H9 (cell line): ENCODE results near the gene CASP5. TPM values are rescaled to one million over a fixed set of nuclear protein-coding genes. Genes with fewer than 3 reads are reported as not detected.

Experiments
- DNase-seq: peaks from one replicate; pipeline ENCODE4 v3.0.0-alpha.2; 2017
- H2AFZ ChIP-seq: one replicate; pipeline ENCODE4 v1.6.1; 2013; ENCODE audit warnings: mild to moderate bottlenecking, low read length, control low read depth, moderate library complexity
- H2AK5ac ChIP-seq: 2 replicates; pipeline ENCODE4 v1.6.1; 2013; ENCODE audit warnings: low read length, control low read depth, mixed read lengths; ENCODE audit not compliant: insufficient read length
- H2BK120ac ChIP-seq: one replicate; pipeline ENCODE4 v1.6.1; 2013; ENCODE audit warnings: low read depth, mild to moderate bottlenecking, low read length, control low read depth, inconsistent platforms; ENCODE audit not compliant: poor library complexity, severe bottlenecking
- H2BK12ac ChIP-seq: 2 replicates; pipeline ENCODE4 v1.6.1; 2013; ENCODE audit warnings: low read length, control low read depth, mixed read lengths, low read depth; ENCODE audit not compliant: insufficient read length
- H2BK15ac ChIP-seq: 2 replicates; pipeline ENCODE4 v1.6.1; 2013; ENCODE audit warnings: low read depth, low read length, control low read depth
- H2BK20ac ChIP-seq: one replicate; pipeline ENCODE4 v1.6.1; 2013; ENCODE audit warnings: low read depth, mild to moderate bottlenecking, low read length, control low read depth, inconsistent platforms; ENCODE audit not compliant: poor library complexity, severe bottlenecking
- H2BK5ac ChIP-seq: 2 replicates; pipeline ENCODE4 v1.6.1; 2013; ENCODE audit warnings: low read length, control low read depth, mixed read lengths; ENCODE audit not compliant: insufficient read length
- H3K14ac ChIP-seq: 2 replicates; pipeline ENCODE4 v1.6.1; 2013; ENCODE audit warnings: low read length, control low read depth; ENCODE audit not compliant: insufficient read depth
- H3K18ac ChIP-seq: 2 replicates; pipeline ENCODE4 v1.6.1; 2013; ENCODE audit warnings: low read depth, mild to moderate bottlenecking, mixed read lengths, low read length, control low read depth; ENCODE audit not compliant: insufficient read length
- H3K23ac ChIP-seq: 2 replicates; pipeline ENCODE4 v1.6.1; 2013; ENCODE audit warnings: low read length, control low read depth, mixed read lengths, low read depth; ENCODE audit not compliant: insufficient read length
- H3K23me2 ChIP-seq: 2 replicates; pipeline ENCODE4 v1.6.1; 2013; ENCODE audit warnings: low read depth, mild to moderate bottlenecking, mixed read lengths, low read length, control low read depth; ENCODE audit not compliant: insufficient read length, poor library complexity, severe bottlenecking
- H3K27ac ChIP-seq: 2 replicates; pipeline ENCODE4 v1.5.1; 2013; ENCODE audit warnings: low read length, control low read depth, mixed read lengths, low read depth; ENCODE audit not compliant: insufficient read length
- H3K27me3 ChIP-seq: 2 replicates; pipeline ENCODE4 v1.6.1; 2013; ENCODE audit warnings: low read length, control low read depth, inconsistent platforms; ENCODE audit not compliant: insufficient read depth
- H3K4ac ChIP-seq: 2 replicates; pipeline ENCODE4 v1.6.1; 2013; ENCODE audit warnings: low read depth, mild to moderate bottlenecking, control low read depth, inconsistent platforms, low read length, moderate library complexity
- H3K4me1 ChIP-seq: 2 replicates; pipeline ENCODE4 v1.6.1; 2013; ENCODE audit warnings: low read length, control low read depth, inconsistent platforms; ENCODE audit not compliant: insufficient read depth
- H3K4me2 ChIP-seq: 2 replicates; pipeline ENCODE4 v1.6.1; 2013; ENCODE audit warnings: low read length, control low read depth, mixed read lengths; ENCODE audit not compliant: insufficient read length, insufficient read depth
- H3K56ac ChIP-seq: 2 replicates; pipeline ENCODE4 v1.6.1; 2013; ENCODE audit warnings: low read depth, mild to moderate bottlenecking, mixed read lengths, low read length, control low read depth; ENCODE audit not compliant: insufficient read length
- H3K79me1 ChIP-seq: 2 replicates; pipeline ENCODE4 v1.6.1; 2013; ENCODE audit warnings: low read depth, mild to moderate bottlenecking, moderate library complexity, low read length, control low read depth, inconsistent platforms; ENCODE audit not compliant: insufficient read depth, poor library complexity, severe bottlenecking
- H3K79me2 ChIP-seq: 2 replicates; pipeline ENCODE4 v1.6.1; 2013; ENCODE audit warnings: low read length, control low read depth, inconsistent platforms; ENCODE audit not compliant: insufficient read depth
- H3K9ac ChIP-seq: 2 replicates; pipeline ENCODE4 v1.6.1; 2013; ENCODE audit warnings: low read length, control low read depth, mixed read lengths; ENCODE audit not compliant: insufficient read length; ENCODE audit errors: extremely low read depth
- H3K9me3 ChIP-seq: one replicate; pipeline ENCODE4 v1.6.1; 2013; ENCODE audit warnings: low read depth, low read length, inconsistent platforms; ENCODE audit not compliant: control insufficient read depth
- H3T11ph ChIP-seq: one replicate; pipeline ENCODE4 v1.6.1; 2013; ENCODE audit warnings: mild to moderate bottlenecking, low read length, control low read depth, inconsistent platforms
- H4K20me1 ChIP-seq: one replicate; pipeline ENCODE4 v1.6.1; 2013; ENCODE audit not compliant: control insufficient read depth, insufficient read length, insufficient read depth
- H4K5ac ChIP-seq: 2 replicates; pipeline ENCODE4 v1.6.1; 2013; ENCODE audit warnings: low read depth, mild to moderate bottlenecking, mixed read lengths, low read length, control low read depth; ENCODE audit not compliant: insufficient read length
- H4K8ac ChIP-seq: replicated peaks from 2 replicates; pipeline ENCODE4 v1.6.1; 2013; ENCODE audit warnings: low read length, control low read depth, mixed read lengths, low read depth; ENCODE audit not compliant: insufficient read length
- H4K91ac ChIP-seq: 2 replicates; pipeline ENCODE4 v1.6.1; 2013; ENCODE audit warnings: low read depth, mild to moderate bottlenecking, moderate library complexity, mixed read lengths, low read length, control low read depth; ENCODE audit not compliant: insufficient read length
- H3K27ac Mint-ChIP-seq, 3 experiments: 2 replicates in 2 of 3; 3 replicates in 1 of 3; pipeline ENCODE4 v1.8.0; 2020 to 2021; ENCODE audit warnings: mixed read lengths in 3 of 3, mild to moderate bottlenecking in 1 of 3, moderate library complexity in 1 of 3
- H3K27me3 Mint-ChIP-seq: 2 replicates; pipeline ENCODE4 v1.8.0; 2021; ENCODE audit warnings: low read depth, mild to moderate bottlenecking, moderate library complexity, mixed read lengths
- H3K36me3 Mint-ChIP-seq, 3 experiments: 2 replicates in 2 of 3; 3 replicates in 1 of 3; pipeline ENCODE4 v1.8.0; 2020 to 2021; ENCODE audit warnings: low read depth in 3 of 3, mixed read lengths in 3 of 3; ENCODE audit not compliant: insufficient read depth in 1 of 3
- H3K4me1 Mint-ChIP-seq, 2 experiments: 2 replicates each; pipeline ENCODE4 v1.8.0; 2020; ENCODE audit warnings: mixed read lengths in 2 of 2
- H3K4me3 Mint-ChIP-seq, 2 experiments: 2 replicates in 1 of 2; 3 replicates in 1 of 2; pipeline ENCODE4 v1.8.0; 2020 to 2021; ENCODE audit warnings: mild to moderate bottlenecking in 2 of 2, mixed read lengths in 2 of 2, moderate library complexity in 1 of 2
- H3K9me3 Mint-ChIP-seq, 2 experiments: 2 replicates in 1 of 2; 3 replicates in 1 of 2; pipeline ENCODE4 v1.8.0; 2020; ENCODE audit warnings: mild to moderate bottlenecking in 2 of 2, mixed read lengths in 2 of 2, moderate library complexity in 1 of 2
- CTCF ChIP-seq: fragments of 200-600 bp; sonication (generic); conservative IDR thresholded peaks from 3 replicates; pipeline ENCODE4 v1.8.0; 2021; ENCODE audit warnings: antibody characterized with exemption, mild to moderate bottlenecking
- WGBS: extraction: QIAGEN DNeasy Blood & Tissue Kit; methylation state at CpG from one replicate; pipeline ENCODE4 v1.1.7; 2013; ENCODE audit warnings: missing lambda C conversion rate, low lambda C conversion rate, mixed read lengths; ENCODE audit not compliant: insufficient read length; ENCODE audit errors: extremely low coverage; 5-methylcytosine and 5-hydroxymethylcytosine counted together
- total RNA-seq: library from RNA; stranded (reverse); gene quantifications from 2 replicates; pipeline ENCODE4 v1.2.1, GENCODE V29; 2021

CASP5 gene
- total RNA-seq, 1 experiment from 2014 or later = not detected

DNA sequence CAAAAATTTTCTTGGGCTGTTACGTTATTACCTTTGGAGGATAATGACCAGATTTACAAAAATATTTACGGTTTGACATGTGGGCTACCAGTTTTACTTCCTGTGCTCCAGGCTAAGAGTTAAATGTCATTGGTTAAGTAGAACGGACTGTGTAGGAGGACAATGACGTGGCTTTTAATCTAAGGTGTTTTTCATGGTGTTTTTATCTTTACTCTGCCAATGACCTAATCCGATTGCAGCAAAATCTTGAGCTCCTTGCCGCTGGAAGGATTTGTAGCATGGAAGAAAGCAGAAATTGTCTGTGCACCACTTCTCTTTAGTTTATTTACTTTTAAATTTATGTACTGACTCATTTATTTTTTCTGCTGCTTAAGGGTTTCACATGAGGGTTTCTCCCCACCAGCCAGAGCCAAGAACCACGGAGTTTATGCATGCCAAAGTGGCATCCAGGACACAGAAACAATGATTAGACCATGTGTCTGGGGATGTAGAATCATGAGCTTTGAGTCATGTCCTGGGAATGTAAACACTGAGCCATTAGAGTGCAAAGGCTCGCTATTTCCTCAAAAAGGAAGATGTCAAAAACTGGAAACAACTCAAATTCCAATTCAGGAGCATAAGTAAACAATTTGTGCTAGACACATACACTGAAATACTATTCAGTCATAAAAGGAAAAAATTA is 24.1 kb upstream of the CASP5 start:
- H3K9me3 ChIP-seq = no peaks in the 10 kb centered on the region
- H4K5ac ChIP-seq = no peak overlapping the region
- H3K18ac ChIP-seq = no peak overlapping the region
- H3K14ac ChIP-seq = no peak overlapping the region
- H2AFZ ChIP-seq = no peak overlapping the region
- H3K56ac ChIP-seq = no peak overlapping the region
- Mint-ChIP-seq H3K9me3 (no peaks in the 10 kb centered on the region), H3K27me3 (no peaks in the 10 kb centered on the region), H3K4me1 (no peaks in the 10 kb centered on the region), H3K4me3 (no peak overlapping the region), H3K27ac (no peak overlapping the region), H3K36me3 (no peaks in the 10 kb centered on the region)
- H4K8ac ChIP-seq = no peak overlapping the region
- no peak overlapping the region for H2BK12ac ChIP-seq
- WGBS = no CpG with 5 or more reads among the region's 8 CpGs
- no peak overlapping the region for H3T11ph ChIP-seq
- no peak overlapping the region for H2BK20ac ChIP-seq
- no peaks in the 10 kb centered on the region for H3K79me1 ChIP-seq
- H3K27me3 ChIP-seq = no peaks in the 10 kb centered on the region
- H3K23me2 ChIP-seq = no peaks in the 10 kb centered on the region
- no peak overlapping the region for H2BK15ac ChIP-seq
- H2BK120ac ChIP-seq = no peak overlapping the region
- no peak overlapping the region for H4K91ac ChIP-seq
- H2AK5ac ChIP-seq = no peak overlapping the region
- H2BK5ac ChIP-seq = no peak overlapping the region
- H3K27ac ChIP-seq = no peak overlapping the region
- no peak overlapping the region for H3K4me2 ChIP-seq
- no peak for DNase-seq
- no peaks in the 10 kb centered on the region for H3K4me1 ChIP-seq
- H3K23ac ChIP-seq = no peak overlapping the region
- TF ChIP-seq CTCF = no peak
- no peaks in the 10 kb centered on the region for H3K79me2 ChIP-seq
- H3K4ac ChIP-seq = no peak overlapping the region
- H3K9ac ChIP-seq = no peak overlapping the region
- no peaks in the 10 kb centered on the region for H4K20me1 ChIP-seq
